ENCODE results near the gene KDM7A.

- TF ChIP-seq CTCF (IDR thresholded peaks at IDR 0.05; ENCODE audit: borderline replicate concordance, extremely low read depth, low read length, poor library complexity, severe bottlenecking) (no peak), EZH2 (IDR thresholded peaks at IDR 0.05; ENCODE audit: borderline replicate concordance, low read depth, low read length, severe bottlenecking) (no peak)
These were observed 55.5 kb downstream of the KDM7A start for GRCh38 chr7:140121326-140121725.

Data from DND-41 (cell line).